GM12874 (cell line): ENCODE data around the gene ZNF574.

Experiments used
- TF ChIP-seq, protein P1 (sequence below): IDR thresholded peaks from 2 replicates; pipeline ENCODE4 v1.5.1; 2011; ENCODE audit warnings: low read depth, mild to moderate bottlenecking, control low read depth, low read length, moderate library complexity; ENCODE audit not compliant: insufficient read depth

ZNF574 gene

GRCh38 chr19:42123765-42124164 is 47.8 kb downstream of the ZNF574 start:
- TF ChIP-seq, protein P1, sequence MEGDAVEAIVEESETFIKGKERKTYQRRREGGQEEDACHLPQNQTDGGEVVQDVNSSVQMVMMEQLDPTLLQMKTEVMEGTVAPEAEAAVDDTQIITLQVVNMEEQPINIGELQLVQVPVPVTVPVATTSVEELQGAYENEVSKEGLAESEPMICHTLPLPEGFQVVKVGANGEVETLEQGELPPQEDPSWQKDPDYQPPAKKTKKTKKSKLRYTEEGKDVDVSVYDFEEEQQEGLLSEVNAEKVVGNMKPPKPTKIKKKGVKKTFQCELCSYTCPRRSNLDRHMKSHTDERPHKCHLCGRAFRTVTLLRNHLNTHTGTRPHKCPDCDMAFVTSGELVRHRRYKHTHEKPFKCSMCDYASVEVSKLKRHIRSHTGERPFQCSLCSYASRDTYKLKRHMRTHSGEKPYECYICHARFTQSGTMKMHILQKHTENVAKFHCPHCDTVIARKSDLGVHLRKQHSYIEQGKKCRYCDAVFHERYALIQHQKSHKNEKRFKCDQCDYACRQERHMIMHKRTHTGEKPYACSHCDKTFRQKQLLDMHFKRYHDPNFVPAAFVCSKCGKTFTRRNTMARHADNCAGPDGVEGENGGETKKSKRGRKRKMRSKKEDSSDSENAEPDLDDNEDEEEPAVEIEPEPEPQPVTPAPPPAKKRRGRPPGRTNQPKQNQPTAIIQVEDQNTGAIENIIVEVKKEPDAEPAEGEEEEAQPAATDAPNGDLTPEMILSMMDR, result no peak

GRCh38 chr19:42124386-42124901 is 48.5 kb downstream of the ZNF574 start:
- TF ChIP-seq, protein P1, result no peak

GRCh38 chr19:42125536-42125935 is 49.6 kb downstream of the ZNF574 start:
- TF ChIP-seq, protein P1, result no peak

- TF ChIP-seq, protein P1, result no peak
Observed at GRCh38 chr19:42126574-42126973, 50.6 kb downstream of the ZNF574 start.

DNA sequence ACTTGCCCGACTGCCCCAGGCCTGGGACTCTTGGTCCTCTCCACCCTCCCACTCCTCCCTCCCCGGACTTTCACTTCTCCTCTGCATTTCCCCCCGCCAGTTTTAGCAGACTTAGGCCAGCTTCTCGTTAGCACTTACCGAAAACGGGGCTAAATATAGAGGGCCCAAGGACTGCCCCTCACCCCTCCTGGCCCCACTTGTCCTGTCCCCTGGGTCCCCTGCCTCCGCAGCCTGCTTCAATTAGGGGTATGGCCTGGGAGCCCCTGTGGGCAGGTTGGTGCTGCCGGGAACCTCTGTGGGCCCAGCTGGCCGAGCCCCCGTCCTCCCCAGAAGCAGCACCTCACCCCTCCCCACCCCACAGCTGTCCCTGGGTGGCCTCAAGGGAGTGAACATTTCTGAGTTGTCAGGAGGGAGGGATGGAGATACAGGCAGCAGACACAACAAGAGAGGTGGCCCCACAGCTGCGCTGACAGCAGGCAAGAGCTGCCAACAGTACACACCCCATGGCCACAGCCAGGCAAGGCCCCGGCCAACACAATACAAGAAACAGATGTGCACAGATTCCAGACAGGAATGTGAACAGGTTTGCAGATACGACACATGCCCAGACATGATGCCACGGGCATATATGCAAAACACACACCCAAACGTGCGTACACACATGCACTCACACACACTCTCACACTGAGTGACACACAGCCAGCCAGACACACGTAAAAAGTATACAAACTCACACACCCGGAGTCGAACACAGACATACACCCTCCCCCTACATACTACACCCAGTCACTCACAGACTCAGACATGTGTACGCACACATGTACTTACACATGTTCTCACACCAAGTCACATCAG is 53.7 kb downstream of the ZNF574 start:
- TF ChIP-seq, protein P1, result no peak

- TF ChIP-seq, protein P1, result no peak
Observed at GRCh38 chr19:42130254-42130573, 54.2 kb downstream of the ZNF574 start.
